ENCODE results near the gene DHX16.

- TF ChIP-seq POLR2A (IDR thresholded peaks at IDR 0.05) (no peak), CTCF (IDR thresholded peaks at IDR 0.05) (no peak)
Measured at GRCh38 chr6:30681766-30682142, 8.9 kb upstream of the DHX16 start.
